Measurements from ENCODE around the gene ACVR1B. TPM values are rescaled to one million over a fixed set of nuclear protein-coding genes. Genes with fewer than 3 reads are reported as not detected.

Gene ACVR1B
- total and polyA plus RNA-seq, 2 of the 8 experiments (the other 6 are each of a cell fraction or from before 2014, with no cell fraction given), result 16.0 to 19.2 TPM

- Histone ChIP-seq H2BK5ac (ENCODE audit: low read depth, low read length) (no peak overlapping the region), H3K56ac (replicated peaks; ENCODE audit: insufficient read length, low read depth, low read length) (no peak overlapping the region), H3K18ac (ENCODE audit: extremely low read depth, low read length) (no peak overlapping the region), H3K9ac (replicated peaks in 1 of 4; ENCODE audit: extremely low read depth in 1 of 4, low read depth in 3 of 4, low read length in 3 of 4) (no peak overlapping the region), H3K4me1 (replicated peaks in 1 of 4; ENCODE audit: control insufficient read depth in 3 of 4, insufficient read depth in 4 of 4, low read length in 3 of 4) (no peaks in the 10 kb centered on the region), H3K79me2 (ENCODE audit: control insufficient read depth in 1 of 2, insufficient read depth in 2 of 2, low read length in 2 of 2) (peaks cover 0 to 26% of the 10 kb centered on the region in 2 experiments; a peak in 2 of 4 replicates), H3K4me2 (ENCODE audit: insufficient read depth in 1 of 2, low read depth in 2 of 2, low read length in 2 of 2) (no peak overlapping the region), H3K14ac (ENCODE audit: insufficient read length) (no peak overlapping the region), H2BK20ac (ENCODE audit: low read length) (no peak overlapping the region), H3K27me3 (replicated peaks in 1 of 4; ENCODE audit: control insufficient read depth in 3 of 4, extremely low read depth in 1 of 4, insufficient read depth in 3 of 4, low read length in 3 of 4) (no peaks in the 10 kb centered on the region), H3K9me3 (ENCODE audit: insufficient read depth in 2 of 2, low read depth in 1 of 2, low read length in 1 of 2) (no peaks in the 10 kb centered on the region), H4K5ac (ENCODE audit: insufficient read length, low read depth, low read length) (no peak overlapping the region), H3K23ac (ENCODE audit: insufficient read length) (no peak overlapping the region), H3K27ac (ENCODE audit: low read depth, low read length) (no peak overlapping the region), H4K20me1 (replicated peaks in 1 of 2; ENCODE audit: control insufficient read depth in 1 of 2, insufficient read depth in 2 of 2, low read length in 2 of 2) (peaks cover 4 to 14% of the 10 kb centered on the region in 2 experiments), H2AFZ (ENCODE audit: low read length) (no peak overlapping the region), H3K4me3 (ENCODE audit: extremely low read depth in 1 of 4, insufficient read depth in 2 of 4, low read depth in 3 of 4, low read length in 4 of 4) (no peak overlapping the region), H3K4ac (replicated peaks; ENCODE audit: insufficient read length, low read depth, low read length) (no peak overlapping the region), H2BK12ac (ENCODE audit: low read depth, low read length) (no peak overlapping the region), H3K23me2 (ENCODE audit: low read depth, low read length) (no peaks in the 10 kb centered on the region; the same call in 1 of the 2 replicates), H2BK120ac (replicated peaks; ENCODE audit: low read depth, low read length) (no peak overlapping the region), H3K79me1 (ENCODE audit: low read depth, low read length) (0 out of 2 replicates have a peak, but pooled peaks cover 2% of the 10 kb centered on the region), H4K91ac (replicated peaks; ENCODE audit: insufficient read length, low read length) (no peak overlapping the region), H4K8ac (ENCODE audit: extremely low read depth, insufficient read depth, low read length) (no peak overlapping the region), H2AK5ac (ENCODE audit: low read depth, low read length) (no peak overlapping the region), H2BK15ac (ENCODE audit: low read length) (no peak overlapping the region), H3K36me3 (ENCODE audit: control insufficient read depth in 2 of 4, insufficient read depth in 4 of 4, low read length in 3 of 4) (peaks cover 0 to 7% (median 0%) of the 10 kb centered on the region in 4 experiments; a peak in 2 of 8 replicates)
- DNase-seq (ENCODE audit: low read depth in 1 of 2, low spot score in 2 of 2) (no peak), FAIRE-seq (no peak)
- ChIA-PET CTCF (ENCODE audit: partially characterized antibody) (interaction anchor here (4.3 kb wide), 1 partner anchor 12 kb away, joined by 40 read pairs; no protein-coding TSS in a partner anchor), POLR2A (ENCODE audit: partially characterized antibody) (no interaction called here)
- WGBS, 2 experiments (ENCODE audit: extremely low coverage in 1 of 2, insufficient coverage in 1 of 2, insufficient read length in 1 of 2, insufficient replicate concordance in 2 of 2, low coverage in 1 of 2, low lambda C conversion rate in 2 of 2, missing lambda C conversion rate in 1 of 2), result 90% methylated on average over 4 of the region's 4 CpGs; no CpG with 5 or more reads in 1 of the 2 experiments
- TF ChIP-seq ATF2 (IDR thresholded peaks at IDR 0.05; ENCODE audit: low read length) (no peak), RFX5 (IDR thresholded peaks at IDR 0.05; ENCODE audit: borderline replicate concordance, low read depth, low read length) (no peak), SAP30 (IDR thresholded peaks at IDR 0.05; ENCODE audit: insufficient read depth, insufficient replicate concordance, low read length) (no peak), SP2 (IDR thresholded peaks at IDR 0.05; ENCODE audit: low read length) (no peak), SP1 (IDR thresholded peaks at IDR 0.05; ENCODE audit: low read depth, low read length) (no peak), YY1 (IDR thresholded peaks at IDR 0.05; ENCODE audit: low read depth, low read length) (no peak), RXRA (IDR thresholded peaks at IDR 0.05; ENCODE audit: insufficient read depth, low read depth, low read length) (no peak)
Measured at GRCh38 chr12:51959921-51960320, 8.4 kb downstream of the ACVR1B start.
